Pons (tissue), 1 donor: Measurements from ENCODE around the gene FSTL5.

Experiments
- DNase-seq: peaks from one replicate; pipeline ENCODE4 v3.0.0-alpha.2; 2016; ENCODE audit warnings: low spot score

Gene FSTL5

DNA sequence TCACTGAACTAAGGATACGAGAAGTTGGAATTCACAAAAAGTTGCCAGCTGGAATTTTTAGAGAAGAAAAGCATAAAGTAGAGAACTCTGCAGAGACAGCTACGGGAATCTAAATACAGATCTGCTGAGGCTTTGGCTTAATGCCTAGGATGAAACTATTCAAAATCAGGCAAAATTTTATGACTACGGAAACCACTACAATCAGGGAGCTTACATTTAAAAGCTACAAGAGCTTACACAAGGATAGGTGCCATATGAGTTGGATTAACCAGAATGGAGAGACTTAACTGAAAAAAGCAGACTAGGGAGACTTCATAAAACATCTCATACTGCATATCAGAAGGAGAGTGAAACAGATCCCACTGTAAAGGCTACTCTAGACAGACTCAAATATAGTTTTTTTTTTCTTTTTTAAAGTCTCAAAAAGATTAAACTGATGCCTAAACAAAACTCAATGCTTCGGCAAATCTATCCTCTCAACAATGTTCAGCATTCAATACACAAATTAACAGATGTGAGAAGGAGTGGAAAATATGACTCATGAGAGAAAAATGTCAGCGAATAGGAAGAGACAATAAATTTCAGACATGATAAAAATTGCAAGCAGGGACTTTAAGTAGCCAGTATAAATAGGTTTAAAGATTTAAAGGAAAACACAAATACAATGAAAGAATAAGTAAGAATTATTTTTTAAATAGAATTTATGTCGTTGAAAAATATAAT is 586.1 kb downstream of the FSTL5 start:
- no peak for DNase-seq

DNA sequence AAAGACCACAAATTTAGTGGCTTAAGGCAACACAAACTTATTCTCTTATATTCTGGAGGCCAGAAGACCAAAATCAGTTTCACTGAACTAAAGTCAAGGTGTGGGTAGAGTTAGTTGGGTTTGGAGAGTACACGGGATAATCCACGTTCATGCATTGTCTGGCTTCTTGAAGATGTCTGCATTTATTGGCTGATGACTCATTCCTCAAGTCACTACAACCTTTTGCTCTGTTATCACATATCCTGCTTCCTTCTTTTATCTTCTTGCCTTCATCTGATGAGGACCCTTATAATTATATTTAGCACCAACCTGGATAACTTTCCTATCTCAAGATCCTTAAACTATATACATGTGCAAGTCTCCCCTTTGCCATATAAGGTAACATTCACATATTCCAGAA is 590.0 kb downstream of the FSTL5 start:
- DNase-seq, result no peak

DNA sequence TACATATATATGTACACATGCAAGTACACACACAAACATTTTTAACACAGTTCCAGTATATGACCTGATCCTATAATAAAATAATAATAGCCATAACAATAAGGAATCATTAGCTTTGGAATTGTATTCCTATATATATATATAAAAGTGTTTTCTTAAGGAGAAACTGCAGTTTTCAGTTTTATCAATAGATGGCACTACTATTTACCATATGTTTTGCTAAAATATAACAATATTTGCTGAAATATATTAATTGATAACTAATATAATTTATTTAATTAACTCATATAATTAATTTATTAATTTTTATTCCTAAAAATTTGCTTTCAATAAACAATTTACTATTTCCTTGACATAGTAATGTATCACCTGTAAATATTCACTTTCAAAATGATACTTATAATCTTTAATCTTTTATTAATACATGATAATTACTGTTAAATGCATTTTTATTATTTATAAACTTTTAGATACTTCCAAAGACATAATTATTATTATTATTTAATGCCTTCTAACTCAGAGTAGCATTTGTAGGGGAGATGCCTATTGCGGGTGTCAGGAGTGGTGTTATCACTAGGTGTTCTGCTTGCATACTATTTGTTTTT is 599.5 kb downstream of the FSTL5 start:
- DNase-seq, result no peak

DNA sequence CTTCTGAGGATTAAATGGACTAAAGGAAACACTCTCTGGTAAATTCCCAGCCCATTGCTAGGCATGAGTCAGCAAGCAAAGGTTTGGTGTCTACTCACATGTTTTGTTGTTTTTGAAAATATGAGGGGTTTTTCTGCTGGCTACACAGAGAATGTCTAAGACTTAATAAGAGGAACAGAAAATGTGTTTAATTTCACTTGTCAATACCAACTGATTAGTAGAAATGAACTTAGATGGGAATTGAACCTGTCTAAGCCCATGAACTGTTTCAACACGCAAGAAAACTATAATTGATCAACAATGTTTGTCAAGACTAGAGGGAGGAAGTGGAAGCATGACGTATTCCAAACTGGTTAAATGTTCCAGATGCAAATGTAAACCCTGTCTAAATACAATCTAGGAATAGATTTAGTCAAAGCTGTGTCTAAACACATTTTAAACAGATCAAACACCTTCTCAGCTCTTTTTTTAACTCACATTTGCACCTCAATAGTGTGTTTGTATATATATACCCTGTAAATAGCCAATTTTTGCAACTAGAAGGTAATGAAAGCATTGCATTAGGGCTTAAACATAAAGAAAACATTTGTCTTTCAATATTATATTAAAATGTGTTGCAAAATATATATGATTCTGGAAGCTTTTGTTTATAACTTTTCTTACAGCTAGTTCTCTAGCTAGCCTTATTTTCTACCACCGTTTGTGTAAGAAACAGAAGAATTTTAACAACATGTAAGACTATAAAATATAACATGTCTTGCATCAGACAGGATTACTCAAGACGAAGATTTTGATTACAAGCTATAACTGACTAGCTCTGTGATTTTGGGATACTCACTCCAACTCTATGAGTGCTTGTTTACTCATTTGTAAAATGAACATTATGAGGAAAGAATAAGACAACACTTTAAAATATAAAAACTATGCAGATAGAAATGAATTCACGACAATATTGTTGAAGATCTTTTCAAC is 607.8 kb downstream of the FSTL5 start:
- DNase-seq, result no peak

DNA sequence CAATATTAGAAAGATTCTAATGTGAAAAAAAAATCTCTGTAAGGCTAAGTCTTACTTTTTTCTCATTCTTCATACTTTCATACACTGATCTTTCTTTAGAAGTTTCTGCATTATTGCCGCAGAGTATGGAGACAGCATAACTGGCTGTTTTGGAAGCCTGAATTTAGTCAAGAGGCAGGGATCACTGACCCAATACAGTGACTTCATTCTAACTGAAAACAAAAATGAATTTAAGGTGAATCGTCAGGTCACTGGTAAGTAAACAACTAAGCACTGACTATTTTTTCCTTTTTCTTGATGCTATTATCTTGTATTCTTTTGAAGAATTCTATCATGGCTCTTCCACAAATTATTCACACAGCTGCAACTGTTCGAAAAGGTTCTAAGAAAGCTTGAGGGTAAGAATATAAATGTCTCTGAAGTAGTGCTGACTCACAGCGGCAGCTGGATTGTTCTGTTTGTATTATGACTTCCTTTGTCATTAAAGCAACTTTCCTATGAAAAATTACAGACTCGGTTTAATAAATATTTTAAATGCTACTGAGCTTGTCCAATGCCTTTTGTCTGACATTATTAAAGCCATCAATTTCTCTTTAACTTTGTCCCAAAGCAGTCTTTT is 609.3 kb downstream of the FSTL5 start:
- peak; percentile 34 for DNase-seq

DNA sequence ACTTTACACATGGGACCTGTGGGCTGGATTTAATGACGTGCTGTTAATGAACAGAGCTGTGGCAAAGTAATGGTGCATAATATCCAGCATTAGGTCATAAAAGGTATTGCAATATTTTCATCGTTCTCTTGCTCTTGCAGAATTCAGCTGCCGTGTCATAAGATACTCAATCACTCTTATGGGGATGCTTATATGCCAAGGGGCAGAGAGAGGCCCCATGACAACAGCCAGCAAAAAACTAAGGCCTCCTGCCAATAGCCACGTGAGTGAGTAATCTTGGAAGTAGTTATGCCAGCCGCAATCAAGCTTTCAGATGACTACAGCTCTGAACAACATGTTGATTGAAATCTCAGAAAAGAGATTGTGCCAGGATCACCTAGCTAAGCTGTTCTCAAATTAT is 616.9 kb downstream of the FSTL5 start:
- no peak for DNase-seq

DNA sequence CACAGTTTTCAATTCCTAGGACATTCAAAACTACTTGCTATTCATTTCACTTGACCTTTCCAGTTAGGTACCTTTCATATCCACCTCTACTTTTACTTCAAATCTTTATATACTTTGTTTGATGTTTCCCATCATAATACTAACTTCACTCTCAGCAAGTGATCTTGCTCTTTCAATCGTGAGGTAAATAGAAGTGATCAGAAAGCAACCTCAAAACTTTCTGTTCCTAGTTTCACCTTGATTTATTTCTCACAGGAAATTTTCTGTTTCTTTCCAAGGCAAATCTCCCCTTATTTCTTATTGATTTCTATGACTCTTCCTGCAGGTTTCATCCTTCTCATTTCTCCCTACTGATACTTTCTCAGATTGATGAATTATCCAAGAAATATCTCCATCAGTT is 623.5 kb downstream of the FSTL5 start:
- no peak for DNase-seq

DNA sequence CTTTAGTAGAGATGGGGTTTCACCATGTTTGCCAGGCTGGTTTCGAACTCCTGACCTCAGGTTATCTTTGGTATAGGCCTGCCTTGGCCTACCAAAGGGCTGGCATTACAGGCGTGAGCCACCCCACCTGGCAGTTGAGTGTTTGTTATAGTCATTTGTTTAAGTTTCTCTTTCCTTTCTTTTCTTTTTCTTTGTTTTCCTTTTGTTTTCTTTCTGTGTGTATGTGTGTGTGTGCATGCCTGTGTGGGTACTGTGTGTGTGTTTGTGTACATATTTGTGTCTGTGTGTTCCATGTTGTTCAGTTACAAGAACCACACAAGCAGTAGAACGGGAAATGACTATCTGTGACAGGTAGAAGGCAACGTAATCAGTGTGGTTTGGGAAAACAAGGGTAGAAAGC is 624.9 kb downstream of the FSTL5 start:
- DNase-seq, result no peak

DNA sequence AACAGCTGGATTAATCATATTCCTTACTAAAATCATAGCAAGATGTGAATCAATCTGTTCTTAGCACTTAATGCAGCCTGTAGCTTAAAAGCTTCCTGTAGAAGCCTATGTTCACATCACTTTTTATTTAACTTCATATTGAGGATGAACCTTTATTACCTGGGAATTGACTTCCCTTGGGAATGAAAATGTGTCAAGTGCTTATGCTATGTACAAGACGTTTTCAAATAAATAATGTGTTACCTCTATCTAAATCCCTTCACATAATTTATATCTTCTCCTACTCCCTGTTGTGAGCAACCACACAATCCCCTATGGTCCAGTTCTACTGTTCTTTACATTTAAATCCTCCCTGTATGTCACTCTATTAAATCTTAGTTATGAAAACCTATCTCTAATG is 633.1 kb downstream of the FSTL5 start:
- no peak for DNase-seq

DNA sequence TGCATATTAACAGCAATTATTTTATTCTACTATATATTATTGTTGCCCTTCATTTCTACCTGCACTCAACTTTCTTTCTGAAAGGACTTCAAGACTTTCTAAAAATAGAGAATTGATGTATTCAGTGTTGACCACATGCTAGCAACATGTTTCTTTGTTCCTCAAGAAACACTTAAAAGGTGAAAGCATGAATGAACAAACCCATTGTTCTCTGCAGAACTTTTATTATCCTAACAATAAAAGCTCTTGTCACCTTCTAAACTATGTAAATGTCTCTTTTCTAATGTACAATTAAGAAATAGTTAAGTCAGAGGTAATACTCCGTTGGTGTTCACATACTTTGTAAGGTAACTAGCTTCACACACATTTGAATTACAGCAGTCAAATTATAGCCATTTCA is 638.7 kb downstream of the FSTL5 start:
- DNase-seq, result no peak

DNA sequence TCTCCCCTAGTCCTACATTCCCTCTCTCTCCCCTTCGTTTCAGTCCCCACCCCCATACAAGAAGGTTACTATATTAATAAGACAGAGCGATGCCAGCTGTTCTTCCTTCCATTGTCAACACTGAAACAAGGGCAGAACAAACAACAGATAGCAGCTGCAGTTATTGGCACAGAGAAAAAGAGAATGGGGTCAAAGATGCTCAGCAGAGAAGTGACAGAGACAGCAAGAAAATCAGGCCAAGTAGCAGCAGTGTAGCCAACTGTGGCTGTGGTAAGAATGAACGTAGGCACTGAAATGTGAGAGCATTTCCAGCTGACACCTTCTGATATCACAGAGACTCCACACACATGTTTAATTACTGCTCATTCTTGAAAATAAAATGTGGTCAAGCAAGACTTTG is 641.8 kb downstream of the FSTL5 start:
- peak; percentile 74 for DNase-seq

DNA sequence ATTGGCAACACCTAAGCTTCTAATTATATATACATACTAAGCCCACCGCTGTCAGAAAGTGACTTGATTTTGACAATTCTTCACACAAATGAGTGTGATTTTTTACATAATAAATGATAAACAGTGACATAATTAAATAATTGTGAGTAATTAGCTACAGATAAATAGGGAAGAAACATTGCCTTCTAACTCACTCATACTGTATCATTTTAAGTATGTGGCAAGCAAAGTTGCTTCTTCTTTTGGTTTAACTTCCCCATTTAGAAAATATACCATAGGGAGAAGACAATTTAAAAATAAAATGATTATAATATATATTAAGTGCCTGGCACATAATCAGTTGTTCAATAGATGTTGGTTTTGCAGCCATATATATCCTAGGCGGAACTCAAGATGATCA is 644.2 kb downstream of the FSTL5 start:
- no peak for DNase-seq

DNA sequence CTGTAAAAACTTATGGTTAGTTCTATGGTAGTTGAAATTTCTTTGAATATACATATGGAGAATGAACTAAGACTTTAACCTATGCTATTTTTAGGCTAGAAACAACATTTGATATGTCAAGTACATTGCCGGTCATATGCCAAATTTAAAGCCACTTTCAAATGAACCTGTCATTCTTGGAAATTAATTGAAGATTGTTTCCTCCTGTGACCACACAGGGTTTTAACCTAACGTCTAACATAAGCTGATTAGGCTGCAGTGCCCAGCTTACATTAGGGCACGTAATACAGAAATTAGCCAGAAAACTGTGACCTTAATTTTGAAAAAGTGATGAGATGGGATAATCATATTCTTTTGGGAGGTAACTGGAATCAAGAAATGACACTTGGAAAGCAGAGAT is 645.9 kb downstream of the FSTL5 start:
- no peak for DNase-seq

DNA sequence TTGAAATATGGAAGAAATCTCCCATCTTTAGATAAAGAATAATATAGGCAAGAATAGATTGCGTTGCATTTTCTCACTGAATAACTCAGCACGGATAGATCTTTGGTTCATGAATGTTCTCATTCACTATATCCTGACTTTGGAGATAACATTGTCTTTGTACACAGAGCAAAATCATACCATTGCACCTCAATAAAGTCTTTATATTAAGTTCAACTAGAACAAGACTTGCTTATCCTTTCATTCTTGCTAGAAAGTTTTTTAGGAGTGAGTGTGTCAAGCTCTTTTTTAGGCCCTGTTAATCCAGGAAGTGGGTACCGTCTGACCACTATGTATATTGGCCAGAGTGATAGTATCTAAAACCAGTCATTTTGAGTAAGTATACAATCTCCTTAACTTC is 658.7 kb downstream of the FSTL5 start:
- no peak for DNase-seq

DNA sequence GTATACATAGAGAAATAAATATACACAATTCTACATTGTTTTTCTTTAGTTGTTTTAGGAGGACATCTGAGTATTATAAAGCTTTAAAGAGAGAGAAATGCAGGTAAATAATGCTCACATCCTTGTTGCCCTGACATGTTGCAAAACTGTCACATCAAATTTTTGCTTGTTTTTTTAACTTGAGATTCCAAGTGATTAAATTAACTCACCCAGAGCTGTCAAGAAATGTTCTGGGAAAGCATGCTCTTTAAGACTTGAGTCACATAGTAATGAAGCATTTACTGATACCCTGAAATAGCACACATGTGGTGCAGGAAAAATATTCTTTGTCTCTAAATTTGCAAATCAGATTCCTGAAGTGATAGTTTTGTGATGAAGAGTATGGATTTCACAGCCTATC is 665.6 kb downstream of the FSTL5 start:
- DNase-seq, result no peak

DNA sequence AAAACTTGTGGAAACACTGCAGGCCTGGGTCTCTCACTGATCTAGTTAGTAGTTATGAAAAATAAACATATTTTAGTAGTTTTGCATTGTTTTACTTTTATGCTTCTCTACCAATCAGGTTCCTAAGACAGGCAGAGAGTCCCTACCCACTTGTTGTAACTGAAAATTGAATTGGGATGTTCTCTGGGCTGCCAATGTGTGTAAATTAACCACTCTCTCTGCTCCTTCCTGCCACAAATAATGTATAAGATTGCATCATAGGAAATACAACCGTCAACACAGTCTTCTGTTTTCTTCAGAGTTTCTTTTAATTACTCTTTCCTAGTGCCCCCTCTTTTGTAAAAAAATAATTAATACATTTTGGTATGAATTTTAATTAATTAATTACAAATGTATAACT is 677.3 kb downstream of the FSTL5 start:
- no peak for DNase-seq

DNA sequence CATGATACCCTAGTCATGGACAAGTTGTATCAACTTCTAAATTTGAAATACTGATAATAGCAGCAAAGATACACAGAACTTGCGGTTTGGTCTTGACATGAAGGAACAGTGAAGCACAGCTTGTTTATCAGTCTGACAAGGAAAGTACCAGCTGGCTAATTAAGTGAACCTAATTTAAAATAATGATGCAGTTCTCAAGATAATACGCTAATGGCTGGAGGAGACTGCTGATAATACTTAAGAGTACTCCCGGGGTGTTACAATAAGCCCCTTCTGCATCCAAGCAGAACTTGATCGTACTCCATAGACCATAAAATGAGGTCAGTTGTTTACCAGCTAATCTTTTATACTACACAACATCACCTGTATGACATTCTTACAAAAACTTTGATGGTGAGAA is 697.5 kb downstream of the FSTL5 start:
- no peak for DNase-seq

DNA sequence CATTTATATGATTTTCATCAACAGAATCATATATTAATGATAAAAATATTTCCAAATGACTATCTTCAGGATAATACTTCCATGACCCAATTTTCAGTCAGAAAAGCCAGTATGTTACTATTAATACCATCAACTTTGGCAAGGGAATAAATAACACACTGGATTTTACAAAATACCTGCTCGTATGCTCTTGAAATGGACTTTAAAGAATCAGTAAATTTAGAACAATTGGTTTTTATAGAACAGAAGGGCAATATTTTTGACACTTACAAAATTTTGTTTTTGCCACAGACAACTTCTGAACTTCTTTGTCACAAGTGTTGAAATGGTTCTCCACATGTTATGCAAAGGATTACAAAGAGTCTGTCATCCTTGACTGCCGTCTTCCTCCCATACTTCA is 700.4 kb downstream of the FSTL5 start:
- no peak for DNase-seq

DNA sequence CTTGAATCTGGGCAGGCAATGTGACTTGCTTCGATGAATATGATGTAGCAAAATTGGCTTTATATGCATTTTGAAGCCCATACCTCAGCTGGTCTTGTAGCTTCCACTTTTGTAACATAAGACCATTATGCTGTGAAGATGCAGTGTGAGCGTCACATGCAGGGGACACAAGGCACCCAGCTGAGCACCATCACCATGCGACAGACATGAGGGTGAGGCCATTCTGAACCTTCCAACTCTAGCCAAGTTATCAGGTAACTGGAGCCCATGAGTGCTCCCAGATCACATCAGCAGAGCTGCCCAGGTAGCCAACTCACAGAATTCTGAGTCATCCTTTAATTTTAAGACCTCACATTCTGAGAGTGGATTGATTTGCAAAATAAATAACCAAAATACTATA is 705.9 kb downstream of the FSTL5 start:
- DNase-seq, result no peak

DNA sequence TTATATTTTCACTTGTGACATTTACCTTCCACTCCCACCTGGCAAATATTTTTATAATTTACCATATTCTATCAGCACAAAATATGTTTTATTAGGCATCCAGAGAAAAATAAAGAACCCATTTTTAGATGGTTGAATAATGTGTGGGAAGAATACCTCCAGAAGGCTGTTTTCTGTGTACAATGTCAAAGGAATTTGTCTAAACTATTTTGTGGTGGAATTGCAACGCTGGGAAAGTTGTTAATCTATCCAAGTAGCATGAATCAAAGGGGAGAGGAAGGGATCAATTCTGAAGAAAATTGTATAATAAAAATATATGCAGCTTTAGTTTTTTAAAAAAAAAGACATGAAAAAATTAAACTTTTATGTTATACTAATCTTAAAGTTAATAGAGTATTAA is 706.5 kb downstream of the FSTL5 start:
- no peak for DNase-seq

DNA sequence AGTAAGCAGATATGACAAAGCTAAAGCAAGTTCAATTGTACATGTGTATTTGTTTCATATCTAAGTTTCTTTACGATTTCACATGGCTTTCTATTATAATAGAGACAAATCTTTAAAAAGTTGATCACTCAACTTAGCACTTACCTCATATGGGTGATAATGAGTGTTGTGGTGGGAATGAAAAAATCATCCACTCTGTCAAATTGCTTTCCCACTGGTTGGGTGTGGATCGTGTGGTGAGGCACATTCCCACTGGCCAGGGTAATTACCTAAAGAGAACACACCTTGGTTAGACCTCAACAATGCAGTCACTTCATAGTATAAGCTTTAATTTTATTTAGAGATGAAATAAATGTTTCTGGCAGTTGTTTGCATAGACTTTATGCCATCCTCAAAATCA is 708.9 kb downstream of the FSTL5 start:
- DNase-seq, result no peak

DNA sequence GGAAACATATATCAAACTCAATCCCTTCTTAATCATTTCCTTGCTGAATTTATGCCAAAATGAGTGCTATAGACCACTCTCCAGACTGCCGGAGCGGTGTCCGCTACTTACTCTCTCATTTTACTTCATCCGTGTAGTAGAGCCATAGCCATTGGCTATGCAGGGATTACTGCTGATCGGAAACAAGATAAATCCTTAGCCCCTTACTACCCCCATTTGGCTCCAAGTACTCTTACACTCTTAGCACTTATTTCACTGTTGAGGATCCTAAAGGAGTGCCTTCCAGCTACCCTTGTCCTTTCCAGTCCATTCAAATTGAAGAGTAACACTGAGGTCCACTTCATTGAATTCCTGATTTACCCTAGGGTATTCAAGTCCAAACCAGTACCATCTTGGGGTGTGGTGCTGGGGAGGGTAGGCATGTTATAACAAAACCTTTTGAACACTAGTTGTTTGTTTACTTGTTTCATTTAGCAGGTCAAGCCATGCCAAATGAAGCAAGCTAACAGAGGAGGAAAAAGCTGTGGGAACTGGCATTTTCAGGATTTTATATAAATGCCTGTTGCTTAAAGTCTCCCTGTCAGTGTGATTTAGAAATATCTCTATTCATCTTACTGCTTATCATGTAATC is 715.1 kb downstream of the FSTL5 start:
- no peak for DNase-seq
